GM20431 (cell line): ENCODE data around the gene PLXNC1.

Source experiments
- in situ Hi-C: fragments of 300-500 bp; cut with MseI, MboI; formaldehyde crosslinking; loops from one replicate; pipeline ENCODE4 v1.15.0; 2020; ENCODE audit warnings: low sequenced_read_pairs; ENCODE audit not compliant: unreplicated experiment

The PLXNC1 gene

GRCh38 chr12:94195483-94195882 lies 47.1 kb downstream of the PLXNC1 start:
- in situ Hi-C loops: no loop called here

GRCh38 chr12:94198469-94198868 lies 50.1 kb downstream of the PLXNC1 start:
- in situ Hi-C loops: no loop called here

GRCh38 chr12:94198872-94199271 lies 50.5 kb downstream of the PLXNC1 start:
- in situ Hi-C loops: no loop called here

- in situ Hi-C loops: no loop called here
These were observed 51.7 kb downstream of the PLXNC1 start for GRCh38 chr12:94200069-94200468.

- in situ Hi-C loops: no loop called here
These were observed 52.3 kb downstream of the PLXNC1 start for GRCh38 chr12:94200695-94201094.

GRCh38 chr12:94202245-94203180 lies 54.1 kb downstream of the PLXNC1 start:
- in situ Hi-C loops: no loop called here

GRCh38 chr12:94203181-94203546 lies 54.8 kb downstream of the PLXNC1 start:
- in situ Hi-C loops: no loop called here

- in situ Hi-C loops: no loop called here
These were observed 55.4 kb downstream of the PLXNC1 start for GRCh38 chr12:94203796-94204195.

GRCh38 chr12:94204499-94205247 lies 56.3 kb downstream of the PLXNC1 start:
- in situ Hi-C loops: no loop called here

- in situ Hi-C loops: no loop called here
These were observed 57.4 kb downstream of the PLXNC1 start for GRCh38 chr12:94205822-94206221.

- in situ Hi-C loops: no loop called here
These were observed 58.5 kb downstream of the PLXNC1 start for GRCh38 chr12:94206886-94207285.

GRCh38 chr12:94207467-94207848 lies 59.1 kb downstream of the PLXNC1 start:
- in situ Hi-C loops: no loop called here

- in situ Hi-C loops: no loop called here
These were observed 59.7 kb downstream of the PLXNC1 start for GRCh38 chr12:94207849-94208621.

- in situ Hi-C loops: no loop called here
These were observed 60.2 kb downstream of the PLXNC1 start for GRCh38 chr12:94208622-94208966.

- in situ Hi-C loops: no loop called here
These were observed 60.9 kb downstream of the PLXNC1 start for GRCh38 chr12:94209240-94209639.

GRCh38 chr12:94211021-94211420 lies 62.6 kb downstream of the PLXNC1 start:
- in situ Hi-C loops: no loop called here

- in situ Hi-C loops: no loop called here
These were observed 69.9 kb downstream of the PLXNC1 start for GRCh38 chr12:94218233-94218632.

- in situ Hi-C loops: no loop called here
These were observed 71.4 kb downstream of the PLXNC1 start for GRCh38 chr12:94219622-94220302.

GRCh38 chr12:94220804-94221203 lies 72.4 kb downstream of the PLXNC1 start:
- in situ Hi-C loops: no loop called here
